Ovary (tissue), 10 donors: ENCODE measurements around the gene FHL5. TPM values are rescaled to one million over a fixed set of nuclear protein-coding genes. Genes with fewer than 3 reads are reported as not detected.

ENCODE experiments used
- DNase-seq, 5 donors: peaks; one replicate each; pipeline ENCODE4 v3.0.0-alpha.2; 2019 to 2020
- H3K27ac ChIP-seq, 2 donors: fragments of 200-600 bp; one replicate each; pipeline versions ENCODE4 v1.5.1 to v1.8.0; 2019 to 2022
- H3K27me3 ChIP-seq: fragments of 200-600 bp; one replicate; pipeline ENCODE4 v1.8.0; 2022
- H3K36me3 ChIP-seq: fragments of 200-600 bp; sonication (generic); one replicate; pipeline ENCODE4 v1.5.1; 2019
- H3K4me1 ChIP-seq: one replicate; pipeline ENCODE4 v1.8.1; 2013; ENCODE audit warnings: mild to moderate bottlenecking, moderate library complexity; ENCODE audit not compliant: insufficient read depth
- H3K4me3 ChIP-seq: fragments of 200-600 bp; sonication (generic); one replicate; pipeline ENCODE4 v1.5.1; 2017
- H3K9me3 ChIP-seq, 2 donors: fragments of 200-600 bp in 1 of 2; sonication (generic) in 1 of 2; one replicate each; pipeline versions ENCODE4 v1.5.1 to v1.8.1; 2013 to 2019; ENCODE audit warnings: mild to moderate bottlenecking in 1 of 2, moderate library complexity in 1 of 2
- EP300 ChIP-seq: sonication (generic); formaldehyde crosslinking; IDR thresholded peaks from one replicate; pipeline ENCODE4 v1.6.1; 2017; ENCODE audit warnings: antibody characterized with exemption
- POLR2A ChIP-seq: fragments of 450-650 bp; IDR thresholded peaks from one replicate; pipeline ENCODE4 v1.6.1; 2017; ENCODE audit warnings: antibody characterized with exemption, mild to moderate bottlenecking, moderate library complexity
- WGBS, 3 donors: extraction: QIAGEN DNeasy Blood & Tissue Kit in 1 of 3; methylation state at CpG; one replicate each; pipeline versions ENCODE4 v1.1.5 to v1.1.7; 2013 to 2017; 5-methylcytosine and 5-hydroxymethylcytosine counted together
- intact Hi-C, 4 donors: fragments of 100-400 bp; cut with DNase I; formaldehyde crosslinking; loops; one replicate each; pipeline versions ENCODE4 v1.11.0 to v1.15.1; 2022 to 2023
- long read RNA-seq, 3 donors: library from polyadenylated mRNA in 2 of 3; unstranded in 2 of 3; transcript quantifications; one replicate each; pipeline ENCODE4 v2.0.0 and lab custom pipeline, GENCODE V29; 2021 to 2026
- polyA plus RNA-seq, 2 donors: library from polyadenylated mRNA; stranded (reverse); fragments of 200-250 nt in 1 of 2; fragments of 350-450 nt in 1 of 2; fragmentation: Illumina TruSeq in 1 of 2; extraction: RNeasy Lipid Tissue Mini Kit (QIAGEN cat#74804) in 1 of 2; gene quantifications; one replicate each; pipeline ENCODE4 v1.2.3, GENCODE V29; 2013 to 2014
- total RNA-seq, 7 donors: library from RNA; depleted of rRNA in 2 of 7; stranded (reverse); fragments of >200 nt in 2 of 7; fragmentation: NEBNext Ultra II Directional in 3 of 7; extraction: Animal tissue kit (Norgen Biotek cat#: 25700) in 3 of 7; gene quantifications; one replicate each; pipeline versions ENCODE4 v1.1.0 to v1.2.4, GENCODE V29; 2016 to 2023
- TF ChIP-seq, protein P1 (sequence below), 3 donors: fragments of 450-650 bp in 2 of 3; fragments of 200-600 bp in 1 of 3; IDR thresholded peaks; one replicate each; pipeline versions ENCODE4 v1.5.1 to v1.8.0; 2016 to 2022; ENCODE audit warnings: antibody characterized with exemption in 3 of 3, mild to moderate bottlenecking in 1 of 3
- donor health status: DM: no; HTN: no; CAD: no; lungs with moderate emphysema.
- donor health status: DM: no; HTN: no; CAD: no.
- donor health status: Bipolar disorder and iron deficiency.
- donor health status: DM: yes; HTN: yes; CAD: no.
- donor health status: DM: no; HTN: no; CAD: no.
- donor health status: DM: yes; HTN: yes; CAD: no.

Gene FHL5
- total RNA-seq: 10 to 100 TPM in 3 of 7 donors, 1 to 10 TPM in 4; 3.0 to 25.3 (median 8.6) TPM
- polyA plus RNA-seq: 10 to 100 TPM; 15.5 to 31.1 TPM
- long read RNA-seq, donor 1, partial matches to known transcripts: 16 of 16 reads
- long read RNA-seq, donor 1, other reads (novel, unspliced or antisense): 0 of 16 reads
- long read RNA-seq, donor 2: 0 reads
- long read RNA-seq, donor 3, partial matches to known transcripts: 32 of 34 reads
- long read RNA-seq, donor 3, other reads (novel, unspliced or antisense): 2 of 34 reads

- H3K9me3 ChIP-seq: no peaks in the 10 kb centered on the region
- DNase-seq: no peak
- no peaks in the 10 kb centered on the region for H3K4me1 ChIP-seq
- intact Hi-C loops: no loop called here
- H3K27me3 ChIP-seq: no peaks in the 10 kb centered on the region
- H3K36me3 ChIP-seq: no peaks in the 10 kb centered on the region
- WGBS, 3 donors: 0 to 3% (median 2%) methylated on average over 3 of the region's 3 CpGs
- H3K27ac ChIP-seq: no peak within 1 kb of the TSS
- TF ChIP-seq, protein P1, sequence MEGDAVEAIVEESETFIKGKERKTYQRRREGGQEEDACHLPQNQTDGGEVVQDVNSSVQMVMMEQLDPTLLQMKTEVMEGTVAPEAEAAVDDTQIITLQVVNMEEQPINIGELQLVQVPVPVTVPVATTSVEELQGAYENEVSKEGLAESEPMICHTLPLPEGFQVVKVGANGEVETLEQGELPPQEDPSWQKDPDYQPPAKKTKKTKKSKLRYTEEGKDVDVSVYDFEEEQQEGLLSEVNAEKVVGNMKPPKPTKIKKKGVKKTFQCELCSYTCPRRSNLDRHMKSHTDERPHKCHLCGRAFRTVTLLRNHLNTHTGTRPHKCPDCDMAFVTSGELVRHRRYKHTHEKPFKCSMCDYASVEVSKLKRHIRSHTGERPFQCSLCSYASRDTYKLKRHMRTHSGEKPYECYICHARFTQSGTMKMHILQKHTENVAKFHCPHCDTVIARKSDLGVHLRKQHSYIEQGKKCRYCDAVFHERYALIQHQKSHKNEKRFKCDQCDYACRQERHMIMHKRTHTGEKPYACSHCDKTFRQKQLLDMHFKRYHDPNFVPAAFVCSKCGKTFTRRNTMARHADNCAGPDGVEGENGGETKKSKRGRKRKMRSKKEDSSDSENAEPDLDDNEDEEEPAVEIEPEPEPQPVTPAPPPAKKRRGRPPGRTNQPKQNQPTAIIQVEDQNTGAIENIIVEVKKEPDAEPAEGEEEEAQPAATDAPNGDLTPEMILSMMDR (IDR thresholded peaks at IDR 0.05): no peak
- TF ChIP-seq EP300 (no peak), POLR2A (no peak)
- H3K4me3 ChIP-seq: peak within 1 kb of the TSS; percentile 4
Measured at GRCh38 chr6:96562886-96563285, at the start of gene FHL5. TSS of gene FHL5 (plus strand) at chr6:96563128. CDS start at chr6:96603614, 40,486 bp downstream.

- TF ChIP-seq POLR2A (no peak), EP300 (no peak)
- TF ChIP-seq, protein P1 (IDR thresholded peaks at IDR 0.05): no peak
- no peaks in the 10 kb centered on the region for H3K27me3 ChIP-seq
- H3K9me3 ChIP-seq: no peaks in the 10 kb centered on the region
- H3K36me3 ChIP-seq: no peaks in the 10 kb centered on the region
- peaks cover 8% of the 10 kb centered on the region for H3K4me1 ChIP-seq
- peak overlapping the region; percentile 87 for H3K4me3 ChIP-seq
- DNase-seq: no peak
- WGBS, 3 donors: 40 to 55% (median 44%) methylated on average over 6 of the region's 6 CpGs
- intact Hi-C loops: no loop called here
- no peak overlapping the region for H3K27ac ChIP-seq
Measured at GRCh38 chr6:96520171-96521115, 42.5 kb upstream of the FHL5 start.

DNA sequence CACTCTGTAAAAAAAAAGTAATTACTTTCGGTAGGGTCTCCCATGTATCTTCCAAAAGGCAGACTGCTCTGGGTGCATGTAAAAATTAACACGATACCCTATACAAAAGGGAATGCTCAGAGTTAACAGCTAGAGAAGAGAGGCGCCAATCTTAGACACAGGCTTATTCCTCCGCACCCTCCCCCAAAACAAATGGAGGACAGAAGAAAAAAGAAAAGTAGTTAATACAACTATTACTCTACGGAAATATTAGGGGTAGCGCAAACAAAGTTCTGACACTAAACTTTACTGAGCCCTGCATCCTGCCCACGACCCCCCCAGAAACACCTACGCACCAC is 41.7 kb upstream of the FHL5 start:
- no peak for TF ChIP-seq EP300
- TF ChIP-seq POLR2A: no peak
- TF ChIP-seq, protein P1 (IDR thresholded peaks at IDR 0.05): no peak
- Histone ChIP-seq H3K4me1 (peaks cover 8% of the 10 kb centered on the region), H3K27me3 (no peaks in the 10 kb centered on the region), H3K9me3 (no peaks in the 10 kb centered on the region), H3K4me3 (peak overlapping the region; percentile 87), H3K27ac (peak overlapping the region in 1 of 2 donors; percentile 89), H3K36me3 (no peaks in the 10 kb centered on the region)
- intact Hi-C loops: no loop called here
- no peak for DNase-seq
- WGBS, 3 donors: 0 to 2% (median 0%) methylated on average over 8 of the region's 8 CpGs

DNA sequence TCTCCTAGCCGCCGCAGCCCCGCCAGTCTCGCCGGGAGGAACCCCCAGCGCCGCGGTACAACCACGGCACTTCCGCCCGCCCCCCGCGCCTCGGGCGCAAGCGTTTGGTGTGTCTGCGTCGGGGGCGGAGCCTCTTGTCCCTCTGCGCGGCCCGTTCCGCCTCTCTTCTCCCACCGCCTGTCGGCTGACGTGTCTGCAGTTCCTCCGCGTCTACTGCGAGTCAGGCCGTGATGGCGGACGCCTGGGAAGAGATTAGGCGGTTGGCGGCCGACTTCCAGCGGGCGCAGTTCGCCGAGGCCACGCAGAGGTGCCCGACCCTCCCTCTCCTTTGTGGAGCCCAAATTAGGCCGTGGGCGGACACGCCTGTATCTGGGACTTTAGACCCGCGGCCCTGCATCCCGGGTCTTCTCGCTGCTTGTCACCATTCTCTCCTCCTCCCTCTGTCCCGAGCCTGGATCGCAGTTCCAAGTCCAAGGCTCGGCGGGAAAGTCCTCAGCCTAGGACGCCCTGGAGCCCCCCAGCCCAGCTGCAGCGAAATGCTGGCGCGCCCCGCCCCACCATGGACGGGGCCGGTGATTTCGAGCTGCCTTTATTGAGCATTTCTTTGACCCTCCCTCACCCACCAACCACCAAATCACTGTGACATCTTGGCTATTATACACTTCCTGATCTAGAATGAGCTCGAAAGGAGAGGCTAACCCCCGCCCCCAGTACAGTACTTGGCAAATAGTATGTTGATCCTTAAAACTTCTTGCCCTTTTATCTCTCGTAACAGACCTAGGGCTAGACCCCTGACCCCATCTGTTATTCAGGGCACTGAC is 41.1 kb upstream of the FHL5 start, which contains the start of gene UFL1:
Gene UFL1 (plus strand): TSS at position 163 of the 821 bp plus-strand sequence. CDS start 68 bp downstream, at position 231.
- no peaks in the 10 kb centered on the region for H3K9me3 ChIP-seq
- peak within 1 kb of the TSS; percentile 87 for H3K4me3 ChIP-seq
- peak; percentile 92 to 96 (median 93) for DNase-seq
- no peaks in the 10 kb centered on the region for H3K27me3 ChIP-seq
- H3K36me3 ChIP-seq: no peaks in the 10 kb centered on the region
- H3K27ac ChIP-seq: peak within 1 kb of the TSS; percentile 84 to 89
- intact Hi-C loops: no loop called here
- peaks cover 8% of the 10 kb centered on the region for H3K4me1 ChIP-seq
- WGBS, 3 donors: 0% methylated on average over 61 to 63 of the region's 63 CpGs
- TF ChIP-seq EP300 (no peak), POLR2A (peak; percentile 87)
- TF ChIP-seq, protein P1 (IDR thresholded peaks at IDR 0.05): peak in 2 of 3 donors; percentile 17 to 24
